Right cardiac atrium (tissue), 5 donors: ENCODE data around the gene PCARE. TPM values are rescaled to one million over a fixed set of nuclear protein-coding genes. Genes with fewer than 3 reads are reported as not detected.

Source experiments
- ATAC-seq, 2 donors: fragments of 200-7000 bp; cut with Tn5 transposase; one replicate each; pipeline versions ENCODE4 v1.8.0 to v1.9.1; 2020; ENCODE audit warnings: moderate library complexity in 2 of 2, mild to moderate bottlenecking in 1 of 2
- DNase-seq, 3 donors: peaks; one replicate each; pipeline ENCODE4 v3.0.0-alpha.2; 2020
- H3K27ac ChIP-seq: one replicate; pipeline ENCODE4 v1.5.1; 2013; ENCODE audit warnings: mild to moderate bottlenecking, low read length, control low read depth, moderate library complexity
- H3K27me3 ChIP-seq: one replicate; pipeline ENCODE4 v1.6.1; 2013; ENCODE audit not compliant: control insufficient read depth, insufficient read depth
- H3K4me1 ChIP-seq: one replicate; pipeline ENCODE4 v1.6.1; 2013; ENCODE audit warnings: low read length; ENCODE audit not compliant: control insufficient read depth, insufficient read depth
- H3K4me3 ChIP-seq: one replicate; pipeline ENCODE4 v1.5.1; 2013; ENCODE audit warnings: low read length, control low read depth
- H3K9me3 ChIP-seq: one replicate; pipeline ENCODE4 v1.6.1; 2013; ENCODE audit warnings: low read length; ENCODE audit not compliant: control insufficient read depth
- WGBS: extraction: QIAGEN DNeasy Blood & Tissue Kit; methylation state at CpG from one replicate; pipeline ENCODE4 v1.1.7; 2013; 5-methylcytosine and 5-hydroxymethylcytosine counted together
- intact Hi-C, 4 donors: fragments of 100-400 bp; cut with DNase I; formaldehyde crosslinking; loops; one replicate each; pipeline versions ENCODE4 v1.11.0 to v1.14.0; 2022 to 2023
- polyA plus RNA-seq: library from polyadenylated mRNA; stranded (reverse); fragments of 200-250 nt; gene quantifications from one replicate; pipeline ENCODE4 v1.2.3, GENCODE V29; 2013
- total RNA-seq, 4 donors: library from RNA; stranded (reverse); fragmentation: NEBNext Ultra II Directional; extraction: Animal tissue kit (Norgen Biotek cat#: 25700); gene quantifications; one replicate each; pipeline ENCODE4 v1.2.1, GENCODE V29; 2021
- donor health status: healthy with polysubstance abuse.
- donor health status: DM: no; HTN: yes; CAD: no.
- donor health status: DM: no; HTN: no; CAD: no.
- donor health status: DM: no; HTN: yes; CAD: no; lungs with severe emphysema.
- donor health status: DM: yes; HTN: yes; CAD: no.

PCARE gene
- total and polyA plus RNA-seq, 5 donors = 0.47 to 5.3 (median 1.9) TPM

GRCh38 chr2:29052807-29053206, 21.5 kb downstream of the PCARE start:
- WGBS = 78% methylated on average over 6 of the region's 6 CpGs
- no peaks in the 10 kb centered on the region for H3K9me3 ChIP-seq
- DNase-seq = no peak
- H3K4me3 ChIP-seq = no peak overlapping the region
- H3K27me3 ChIP-seq = no peaks in the 10 kb centered on the region
- no peak for ATAC-seq
- no peaks in the 10 kb centered on the region for H3K4me1 ChIP-seq
- intact Hi-C loops = no loop called here
- no peak overlapping the region for H3K27ac ChIP-seq

- no peak overlapping the region for H3K4me3 ChIP-seq
- intact Hi-C loops = no loop called here
- H3K27ac ChIP-seq = no peak overlapping the region
- H3K27me3 ChIP-seq = no peaks in the 10 kb centered on the region
- WGBS = 93% methylated on average over 12 of the region's 12 CpGs
- H3K4me1 ChIP-seq = no peaks in the 10 kb centered on the region
- DNase-seq (no peak), ATAC-seq (no peak)
- no peaks in the 10 kb centered on the region for H3K9me3 ChIP-seq
Measured at GRCh38 chr2:29051730-29052129, 22.6 kb downstream of the PCARE start.

GRCh38 chr2:29050591-29050990, 23.7 kb downstream of the PCARE start:
- ATAC-seq = no peak
- Histone ChIP-seq H3K9me3 (no peaks in the 10 kb centered on the region), H3K27ac (no peak overlapping the region), H3K4me1 (no peaks in the 10 kb centered on the region), H3K4me3 (no peak overlapping the region), H3K27me3 (no peaks in the 10 kb centered on the region)
- WGBS = 85% methylated on average over 8 of the region's 8 CpGs
- intact Hi-C loops = no loop called here
- DNase-seq = no peak

GRCh38 chr2:29047083-29047845, 27.1 kb downstream of the PCARE start:
- H3K27me3 ChIP-seq = no peaks in the 10 kb centered on the region
- ATAC-seq = no peak
- intact Hi-C loops = no loop called here
- WGBS = 94% methylated on average over 9 of the region's 9 CpGs
- no peaks in the 10 kb centered on the region for H3K9me3 ChIP-seq
- no peak overlapping the region for H3K4me3 ChIP-seq
- H3K4me1 ChIP-seq = no peaks in the 10 kb centered on the region
- no peak for DNase-seq
- H3K27ac ChIP-seq = no peak overlapping the region

DNA sequence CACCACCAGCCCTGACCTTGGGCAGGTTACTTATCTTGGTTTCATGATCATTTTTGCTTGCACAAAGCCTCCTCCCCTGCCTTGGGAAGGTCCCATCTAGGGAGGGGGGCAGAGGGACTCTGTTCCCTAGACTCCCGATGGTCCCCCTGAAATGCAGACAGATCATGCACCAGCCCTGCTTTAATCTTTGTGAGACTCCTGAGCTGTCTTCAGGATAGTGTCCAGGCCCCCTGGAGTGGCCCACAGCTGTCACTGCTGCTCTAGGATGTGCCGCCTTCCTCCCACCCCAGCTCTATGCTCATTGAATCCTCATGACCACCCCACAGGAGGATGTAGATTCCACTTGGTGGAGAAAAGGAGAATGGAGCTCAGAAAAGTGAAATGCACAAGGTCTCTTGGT, 28.0 kb downstream of the PCARE start:
- no peak for ATAC-seq
- Histone ChIP-seq H3K4me3 (no peak overlapping the region), H3K4me1 (no peaks in the 10 kb centered on the region), H3K27me3 (no peaks in the 10 kb centered on the region), H3K27ac (no peak overlapping the region), H3K9me3 (no peaks in the 10 kb centered on the region)
- DNase-seq = no peak
- 95% methylated on average over 2 of the region's 2 CpGs for WGBS
- intact Hi-C loops = no loop called here

- Histone ChIP-seq H3K4me1 (peaks cover 1% of the 10 kb centered on the region), H3K27ac (no peak overlapping the region), H3K27me3 (no peaks in the 10 kb centered on the region), H3K9me3 (no peaks in the 10 kb centered on the region), H3K4me3 (no peak overlapping the region)
- intact Hi-C loops = no loop called here
- no peak for ATAC-seq
- no peak for DNase-seq
- WGBS = 87% methylated on average over 4 of the region's 4 CpGs
Measured at GRCh38 chr2:29044459-29044858, 29.9 kb downstream of the PCARE start.

DNA sequence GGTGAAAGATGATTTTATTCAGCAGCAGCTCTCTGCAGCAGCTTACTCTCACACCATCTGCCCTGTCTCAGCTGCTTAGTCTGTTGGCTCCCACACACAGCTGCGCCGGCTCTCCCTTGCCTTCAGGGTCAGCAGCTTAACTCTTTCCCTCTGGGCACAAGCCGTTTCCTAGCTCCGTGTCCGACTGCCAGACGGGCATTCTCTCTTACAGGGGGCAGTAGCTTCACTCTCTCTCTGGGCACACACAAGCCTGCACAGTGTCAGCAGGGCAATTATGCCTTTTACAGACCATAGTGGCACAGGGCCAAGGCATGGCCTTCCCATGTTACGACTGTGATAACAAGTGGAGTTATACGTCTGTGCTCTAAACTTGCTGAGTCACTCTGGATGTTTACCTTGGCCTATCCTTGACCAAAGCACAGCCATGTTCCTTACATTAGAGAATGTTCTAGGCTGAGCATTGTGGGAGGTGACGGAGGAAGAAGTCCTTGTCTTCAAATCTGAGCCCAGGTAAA, 31.7 kb downstream of the PCARE start:
- Histone ChIP-seq H3K4me3 (no peak overlapping the region), H3K9me3 (no peaks in the 10 kb centered on the region), H3K27ac (no peak overlapping the region), H3K27me3 (no peaks in the 10 kb centered on the region), H3K4me1 (peaks cover 6% of the 10 kb centered on the region)
- 26% methylated on average over 9 of the region's 9 CpGs for WGBS
- peak in 1 of 3 donors; percentile 70 for DNase-seq
- ATAC-seq = peak; percentile 20 to 58
- intact Hi-C loops = no loop called here

GRCh38 chr2:29041161-29041660, 33.1 kb downstream of the PCARE start:
- no peak overlapping the region for H3K27ac ChIP-seq
- intact Hi-C loops = no loop called here
- 96% methylated on average over 9 of the region's 9 CpGs for WGBS
- no peaks in the 10 kb centered on the region for H3K9me3 ChIP-seq
- no peaks in the 10 kb centered on the region for H3K27me3 ChIP-seq
- no peak for DNase-seq
- peaks cover 6% of the 10 kb centered on the region for H3K4me1 ChIP-seq
- no peak for ATAC-seq
- no peak overlapping the region for H3K4me3 ChIP-seq

DNA sequence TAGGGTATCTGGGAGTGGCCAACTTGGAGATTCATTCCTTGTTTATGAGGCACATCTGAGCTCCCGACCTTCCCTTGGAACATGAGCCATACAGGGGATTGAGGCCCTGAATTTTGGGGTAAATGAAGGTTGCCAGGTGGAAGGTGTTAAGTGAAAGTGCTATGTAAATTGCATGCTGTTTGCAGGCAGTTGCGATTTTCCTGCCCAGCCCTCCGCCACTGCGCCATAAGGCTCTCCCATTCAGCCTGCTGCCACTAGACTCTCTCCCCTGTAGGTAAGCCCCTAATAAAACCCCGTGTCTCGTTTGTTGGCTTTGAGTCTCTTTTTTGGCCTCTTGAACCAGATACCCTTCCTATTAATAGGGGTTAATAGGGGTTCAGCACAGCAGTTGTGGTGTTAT, 33.8 kb downstream of the PCARE start:
- WGBS = 81% methylated on average over 6 of the region's 6 CpGs
- DNase-seq (no peak), ATAC-seq (no peak)
- Histone ChIP-seq H3K4me1 (peaks cover 6% of the 10 kb centered on the region), H3K4me3 (no peak overlapping the region), H3K27me3 (no peaks in the 10 kb centered on the region), H3K27ac (no peak overlapping the region), H3K9me3 (no peaks in the 10 kb centered on the region)
- intact Hi-C loops = no loop called here

DNA sequence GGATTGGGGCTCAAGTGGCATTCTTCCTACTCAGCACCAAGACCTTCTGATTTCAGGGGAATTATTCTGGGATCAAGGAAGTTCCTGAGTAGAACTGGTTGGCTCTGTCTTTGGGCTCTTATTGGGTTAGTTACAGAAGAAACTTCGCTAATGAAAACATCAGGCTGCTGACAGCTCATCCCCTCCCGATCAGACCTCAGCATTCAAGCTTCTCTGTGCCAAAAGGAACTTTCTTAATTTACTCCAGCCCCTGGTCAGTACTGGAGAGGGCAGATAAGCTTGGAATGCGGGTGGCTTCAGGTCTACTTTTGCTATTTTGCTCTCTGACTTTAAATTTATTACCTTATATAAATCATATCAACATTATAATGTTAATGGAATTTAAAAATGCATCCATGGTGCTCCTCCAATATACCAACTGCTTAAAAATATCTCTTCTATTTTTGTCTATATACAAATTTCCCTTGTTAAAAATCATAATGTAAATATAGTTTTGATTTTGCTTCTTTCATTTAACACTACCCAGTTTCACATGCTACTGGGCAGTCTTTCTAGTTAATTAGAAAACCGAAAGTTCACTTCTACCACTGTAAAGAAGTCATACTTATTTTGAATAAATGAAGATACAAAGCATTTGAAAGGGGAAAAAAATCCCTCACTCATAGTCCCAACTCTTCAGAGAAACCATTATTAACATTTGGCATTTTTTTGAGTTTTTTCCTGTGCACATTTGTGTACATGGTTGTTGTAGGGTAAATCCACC, 34.4 kb downstream of the PCARE start:
- H3K4me3 ChIP-seq = no peak overlapping the region
- peaks cover 6% of the 10 kb centered on the region for H3K4me1 ChIP-seq
- H3K27ac ChIP-seq = peak overlapping the region; percentile 53
- 48% methylated on average over 4 of the region's 4 CpGs for WGBS
- H3K9me3 ChIP-seq = no peaks in the 10 kb centered on the region
- intact Hi-C loops = no loop called here
- DNase-seq (no peak), ATAC-seq (peak in 1 of 2 donors; percentile 41)
- no peaks in the 10 kb centered on the region for H3K27me3 ChIP-seq

DNA sequence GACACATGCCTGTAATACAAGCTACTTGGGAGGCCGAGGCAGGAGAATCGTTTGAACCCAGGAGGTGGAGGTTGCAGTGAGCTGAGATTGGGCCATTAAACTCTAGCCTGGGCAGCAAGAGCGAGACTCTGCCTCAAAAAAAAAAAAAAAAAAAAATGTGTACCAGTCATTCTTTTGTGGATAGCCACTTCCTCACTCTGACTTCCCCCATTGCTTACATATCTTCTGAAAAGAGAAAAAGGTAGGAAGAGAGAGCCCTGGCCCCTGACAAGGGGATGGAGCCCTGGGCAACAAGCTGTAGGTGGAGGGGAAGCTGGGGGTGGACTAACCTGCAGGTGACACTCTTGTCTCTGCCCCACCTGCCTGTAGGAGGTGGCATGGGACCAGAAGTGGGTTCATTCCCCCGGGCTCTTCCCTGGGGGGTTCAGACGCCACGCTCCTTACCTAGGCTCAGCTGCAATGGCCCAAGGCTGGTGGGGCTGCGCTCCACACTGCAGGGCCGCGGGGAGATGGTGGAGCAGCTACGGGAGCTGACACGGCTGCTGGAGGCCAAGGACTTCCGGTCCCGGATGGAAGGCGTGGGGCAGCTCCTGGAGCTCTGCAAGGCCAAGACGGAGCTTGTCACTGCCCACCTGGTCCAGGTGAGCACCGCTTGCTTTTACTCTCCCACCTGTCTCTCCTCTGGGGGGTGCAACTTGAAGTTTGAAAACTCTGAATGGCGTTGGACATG, 39.1 kb downstream of the PCARE start:
- H3K4me1 ChIP-seq = peaks cover 6% of the 10 kb centered on the region
- H3K4me3 ChIP-seq = no peak overlapping the region
- H3K9me3 ChIP-seq = no peaks in the 10 kb centered on the region
- intact Hi-C loops = no loop called here
- ATAC-seq (no peak), DNase-seq (no peak)
- WGBS = 91% methylated on average over 17 of the region's 17 CpGs
- H3K27ac ChIP-seq = no peak overlapping the region
- H3K27me3 ChIP-seq = no peaks in the 10 kb centered on the region
